ENCODE measurements around the gene SLC7A14. TPM values are rescaled to one million over a fixed set of nuclear protein-coding genes. Genes with fewer than 3 reads are reported as not detected.

SLC7A14 gene
- polyA plus RNA-seq, 2 donors, result not detected

DNA sequence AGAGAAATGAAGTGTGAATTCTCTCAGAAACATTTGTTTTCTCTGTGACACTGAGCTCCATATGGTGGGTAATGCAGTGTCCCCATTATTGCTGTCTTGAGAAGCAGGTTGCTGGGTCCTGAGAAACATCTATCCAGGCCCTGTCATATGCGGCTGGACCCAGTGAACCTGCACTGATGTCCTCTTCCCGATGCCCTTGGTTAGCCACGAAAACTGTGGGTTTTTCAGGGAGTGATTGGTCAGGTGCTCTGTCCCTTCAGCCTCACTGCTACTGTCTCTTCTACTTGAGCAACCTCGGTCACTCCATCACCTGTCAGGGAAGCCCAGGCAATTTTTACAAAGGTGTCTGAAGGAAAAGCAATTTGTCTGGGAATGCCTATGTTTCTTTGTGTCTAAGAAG, 77.0 kb downstream of the SLC7A14 start:
- WGBS, 2 donors, result 74 to 89% methylated on average over 4 of the region's 4 CpGs
- no peaks in the 10 kb centered on the region for H3K36me3 ChIP-seq (ENCODE audit: control insufficient read depth in 2 of 2, insufficient read depth in 2 of 2, low read length in 1 of 2)

DNA sequence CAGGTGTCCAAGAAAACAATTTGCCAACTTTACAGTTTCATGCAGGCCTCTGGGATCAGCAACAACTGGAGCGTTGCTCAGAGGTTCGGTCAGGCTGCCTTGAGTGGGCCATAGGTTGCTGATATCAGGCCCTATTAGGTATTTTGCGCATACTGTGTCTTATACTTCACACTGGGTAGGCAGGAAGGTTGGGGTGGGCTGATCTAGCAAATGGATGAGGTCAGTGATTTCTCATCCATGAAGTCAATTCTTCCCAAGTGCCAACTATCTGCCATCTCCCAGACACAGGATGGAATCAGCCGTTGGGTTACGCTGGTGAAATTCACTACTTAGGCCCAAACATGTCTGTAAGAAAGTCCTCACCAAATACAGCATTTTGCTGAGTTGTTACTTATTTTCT, 77.6 kb downstream of the SLC7A14 start:
- H3K4me3 ChIP-seq (ENCODE audit: low read depth in 1 of 2, low read length in 2 of 2), result no peak overlapping the region
- H3K36me3 ChIP-seq (ENCODE audit: control insufficient read depth in 2 of 2, insufficient read depth in 2 of 2, low read length in 1 of 2), result no peaks in the 10 kb centered on the region
- H3K9me3 ChIP-seq (ENCODE audit: control insufficient read depth in 2 of 2, insufficient read depth in 1 of 2, low read depth in 1 of 2, low read length in 1 of 2), result no peaks in the 10 kb centered on the region
- no peaks in the 10 kb centered on the region for H3K27me3 ChIP-seq (ENCODE audit: control insufficient read depth in 1 of 2, insufficient read depth in 2 of 2, low read length in 2 of 2)
- no peak overlapping the region for H3K27ac ChIP-seq (ENCODE audit: low read depth in 2 of 2, low read length in 1 of 2)
- H3K4me1 ChIP-seq (ENCODE audit: control insufficient read depth in 2 of 2, insufficient read depth in 2 of 2, low read length in 1 of 2), result no peaks in the 10 kb centered on the region
- WGBS, 2 donors, result 96 to 97% methylated on average over 5 of the region's 5 CpGs

More for the DNA sequence above, 77.0 kb downstream of the SLC7A14 start:
- H3K27ac ChIP-seq (ENCODE audit: low read depth in 2 of 2, low read length in 1 of 2), result no peak overlapping the region
- H3K27me3 ChIP-seq (ENCODE audit: control insufficient read depth in 1 of 2, insufficient read depth in 2 of 2, low read length in 2 of 2), result no peaks in the 10 kb centered on the region
- H3K4me3 ChIP-seq (ENCODE audit: low read depth in 1 of 2, low read length in 2 of 2), result no peak overlapping the region
- H3K4me1 ChIP-seq (ENCODE audit: control insufficient read depth in 2 of 2, insufficient read depth in 2 of 2, low read length in 1 of 2), result no peaks in the 10 kb centered on the region
- no peaks in the 10 kb centered on the region for H3K9me3 ChIP-seq (ENCODE audit: control insufficient read depth in 2 of 2, insufficient read depth in 1 of 2, low read depth in 1 of 2, low read length in 1 of 2)

GRCh38 chr3:170507063-170507462, 78.8 kb downstream of the SLC7A14 start:
- Histone ChIP-seq H3K36me3 (ENCODE audit: control insufficient read depth in 2 of 2, insufficient read depth in 2 of 2, low read length in 1 of 2) (no peaks in the 10 kb centered on the region), H3K4me1 (ENCODE audit: control insufficient read depth in 2 of 2, insufficient read depth in 2 of 2, low read length in 1 of 2) (no peaks in the 10 kb centered on the region), H3K27ac (ENCODE audit: low read depth in 2 of 2, low read length in 1 of 2) (no peak overlapping the region), H3K9me3 (ENCODE audit: control insufficient read depth in 2 of 2, insufficient read depth in 1 of 2, low read depth in 1 of 2, low read length in 1 of 2) (no peaks in the 10 kb centered on the region), H3K4me3 (ENCODE audit: low read depth in 1 of 2, low read length in 2 of 2) (no peak overlapping the region), H3K27me3 (ENCODE audit: control insufficient read depth in 1 of 2, insufficient read depth in 2 of 2, low read length in 2 of 2) (no peaks in the 10 kb centered on the region)
- WGBS, 2 donors, result 87 to 95% methylated on average over 3 of the region's 3 CpGs

GRCh38 chr3:170506556-170506955, 79.3 kb downstream of the SLC7A14 start:
- Histone ChIP-seq H3K36me3 (ENCODE audit: control insufficient read depth in 2 of 2, insufficient read depth in 2 of 2, low read length in 1 of 2) (no peaks in the 10 kb centered on the region), H3K27ac (ENCODE audit: low read depth in 2 of 2, low read length in 1 of 2) (no peak overlapping the region), H3K9me3 (ENCODE audit: control insufficient read depth in 2 of 2, insufficient read depth in 1 of 2, low read depth in 1 of 2, low read length in 1 of 2) (no peaks in the 10 kb centered on the region), H3K4me3 (ENCODE audit: low read depth in 1 of 2, low read length in 2 of 2) (no peak overlapping the region), H3K4me1 (ENCODE audit: control insufficient read depth in 2 of 2, insufficient read depth in 2 of 2, low read length in 1 of 2) (no peaks in the 10 kb centered on the region), H3K27me3 (ENCODE audit: control insufficient read depth in 1 of 2, insufficient read depth in 2 of 2, low read length in 2 of 2) (no peaks in the 10 kb centered on the region)
- WGBS, 2 donors, result 14 to 16% methylated on average over 2 of the region's 2 CpGs

- Histone ChIP-seq H3K4me3 (ENCODE audit: low read depth in 1 of 2, low read length in 2 of 2) (no peak overlapping the region), H3K36me3 (ENCODE audit: control insufficient read depth in 2 of 2, insufficient read depth in 2 of 2, low read length in 1 of 2) (no peaks in the 10 kb centered on the region)
Measured at GRCh38 chr3:170502297-170502696, 83.6 kb downstream of the SLC7A14 start.

GRCh38 chr3:170500995-170501394, 84.9 kb downstream of the SLC7A14 start:
- no peak overlapping the region for H3K27ac ChIP-seq (ENCODE audit: low read depth in 2 of 2, low read length in 1 of 2)
- 88 to 91% methylated on average over 7 of the region's 7 CpGs for WGBS, 2 donors
- H3K9me3 ChIP-seq (ENCODE audit: control insufficient read depth in 2 of 2, insufficient read depth in 1 of 2, low read depth in 1 of 2, low read length in 1 of 2), result no peaks in the 10 kb centered on the region
- no peaks in the 10 kb centered on the region for H3K27me3 ChIP-seq (ENCODE audit: control insufficient read depth in 1 of 2, insufficient read depth in 2 of 2, low read length in 2 of 2)
- H3K4me1 ChIP-seq (ENCODE audit: control insufficient read depth in 2 of 2, insufficient read depth in 2 of 2, low read length in 1 of 2), result no peaks in the 10 kb centered on the region
- no peaks in the 10 kb centered on the region for H3K36me3 ChIP-seq (ENCODE audit: control insufficient read depth in 2 of 2, insufficient read depth in 2 of 2, low read length in 1 of 2)
- no peak overlapping the region for H3K4me3 ChIP-seq (ENCODE audit: low read depth in 1 of 2, low read length in 2 of 2)

More at GRCh38 chr3:170502297-170502696, 83.6 kb downstream of the SLC7A14 start:
- Histone ChIP-seq H3K27me3 (ENCODE audit: control insufficient read depth in 1 of 2, insufficient read depth in 2 of 2, low read length in 2 of 2) (no peaks in the 10 kb centered on the region), H3K9me3 (ENCODE audit: control insufficient read depth in 2 of 2, insufficient read depth in 1 of 2, low read depth in 1 of 2, low read length in 1 of 2) (no peaks in the 10 kb centered on the region), H3K4me1 (ENCODE audit: control insufficient read depth in 2 of 2, insufficient read depth in 2 of 2, low read length in 1 of 2) (no peaks in the 10 kb centered on the region), H3K27ac (ENCODE audit: low read depth in 2 of 2, low read length in 1 of 2) (no peak overlapping the region)
- 6 to 19% methylated on average over 1 of the region's 1 CpG for WGBS, 2 donors

DNA sequence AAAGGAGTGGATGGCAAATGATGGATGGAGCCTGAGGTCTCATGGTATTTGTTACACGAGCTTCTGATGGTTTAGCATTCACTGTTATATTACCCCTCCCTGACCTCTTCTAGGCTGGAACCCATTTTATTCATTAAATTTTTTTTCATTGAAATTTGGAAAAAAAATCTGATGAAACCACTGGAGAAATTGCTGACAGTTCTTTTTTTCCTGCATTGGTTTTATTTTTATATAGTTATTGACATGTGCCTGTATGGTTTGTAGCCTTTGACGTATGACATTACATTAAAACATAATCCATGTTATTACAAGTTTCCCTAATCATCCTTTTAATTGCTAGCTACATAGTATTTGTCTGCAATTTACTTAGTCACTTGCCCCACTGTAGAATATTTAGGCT, 85.4 kb downstream of the SLC7A14 start:
- H3K27me3 ChIP-seq (ENCODE audit: control insufficient read depth in 1 of 2, insufficient read depth in 2 of 2, low read length in 2 of 2), result no peaks in the 10 kb centered on the region
- WGBS, 2 donors, result 81 to 91% methylated on average over 2 of the region's 2 CpGs
- H3K4me1 ChIP-seq (ENCODE audit: control insufficient read depth in 2 of 2, insufficient read depth in 2 of 2, low read length in 1 of 2), result no peaks in the 10 kb centered on the region
- H3K27ac ChIP-seq (ENCODE audit: low read depth in 2 of 2, low read length in 1 of 2), result no peak overlapping the region
- no peaks in the 10 kb centered on the region for H3K36me3 ChIP-seq (ENCODE audit: control insufficient read depth in 2 of 2, insufficient read depth in 2 of 2, low read length in 1 of 2)
- H3K4me3 ChIP-seq (ENCODE audit: low read depth in 1 of 2, low read length in 2 of 2), result no peak overlapping the region
- H3K9me3 ChIP-seq (ENCODE audit: control insufficient read depth in 2 of 2, insufficient read depth in 1 of 2, low read depth in 1 of 2, low read length in 1 of 2), result no peaks in the 10 kb centered on the region

DNA sequence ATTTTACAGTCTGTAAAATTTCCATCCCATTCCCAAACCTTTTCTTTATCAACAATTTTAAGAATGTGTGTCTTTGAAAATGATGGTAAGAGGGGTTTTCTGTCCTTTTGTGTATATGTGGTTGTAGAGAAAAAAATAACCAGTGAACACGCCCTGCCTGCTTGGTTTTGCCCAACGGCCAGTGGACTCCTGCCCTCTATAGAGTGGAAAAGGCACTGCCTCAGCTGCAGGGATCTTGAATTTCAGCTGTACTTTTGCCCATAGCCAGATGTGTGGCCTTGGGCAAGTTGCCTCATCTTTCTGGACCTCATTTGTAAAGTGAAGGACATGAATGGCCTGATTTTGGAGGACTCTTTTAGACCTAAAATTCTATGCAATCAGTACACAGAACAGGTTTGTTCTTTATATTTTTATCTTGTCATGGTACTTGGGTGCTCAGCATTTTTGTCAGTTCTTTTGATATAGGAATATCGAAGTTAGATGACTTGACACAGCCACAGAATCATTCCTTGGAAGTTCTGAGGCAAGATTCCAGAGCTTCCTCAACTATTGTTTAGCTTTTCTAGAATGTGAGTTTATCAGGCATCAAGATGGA, 86.2 kb downstream of the SLC7A14 start:
- 55 to 61% methylated on average over 3 of the region's 3 CpGs for WGBS, 2 donors
- Histone ChIP-seq H3K9me3 (ENCODE audit: control insufficient read depth in 2 of 2, insufficient read depth in 1 of 2, low read depth in 1 of 2, low read length in 1 of 2) (no peaks in the 10 kb centered on the region), H3K36me3 (ENCODE audit: control insufficient read depth in 2 of 2, insufficient read depth in 2 of 2, low read length in 1 of 2) (no peaks in the 10 kb centered on the region), H3K27me3 (ENCODE audit: control insufficient read depth in 1 of 2, insufficient read depth in 2 of 2, low read length in 2 of 2) (no peaks in the 10 kb centered on the region), H3K4me1 (ENCODE audit: control insufficient read depth in 2 of 2, insufficient read depth in 2 of 2, low read length in 1 of 2) (no peaks in the 10 kb centered on the region), H3K27ac (ENCODE audit: low read depth in 2 of 2, low read length in 1 of 2) (no peak overlapping the region), H3K4me3 (ENCODE audit: low read depth in 1 of 2, low read length in 2 of 2) (no peak overlapping the region)

GRCh38 chr3:170497207-170498095, 88.4 kb downstream of the SLC7A14 start:
- Histone ChIP-seq H3K36me3 (ENCODE audit: control insufficient read depth in 2 of 2, insufficient read depth in 2 of 2, low read length in 1 of 2) (no peaks in the 10 kb centered on the region), H3K27me3 (ENCODE audit: control insufficient read depth in 1 of 2, insufficient read depth in 2 of 2, low read length in 2 of 2) (no peaks in the 10 kb centered on the region), H3K4me1 (ENCODE audit: control insufficient read depth in 2 of 2, insufficient read depth in 2 of 2, low read length in 1 of 2) (no peaks in the 10 kb centered on the region), H3K9me3 (ENCODE audit: control insufficient read depth in 2 of 2, insufficient read depth in 1 of 2, low read depth in 1 of 2, low read length in 1 of 2) (no peaks in the 10 kb centered on the region), H3K4me3 (ENCODE audit: low read depth in 1 of 2, low read length in 2 of 2) (no peak overlapping the region), H3K27ac (ENCODE audit: low read depth in 2 of 2, low read length in 1 of 2) (no peak overlapping the region)
- WGBS, 2 donors, result 74 to 85% methylated on average over 6 of the region's 6 CpGs

DNA sequence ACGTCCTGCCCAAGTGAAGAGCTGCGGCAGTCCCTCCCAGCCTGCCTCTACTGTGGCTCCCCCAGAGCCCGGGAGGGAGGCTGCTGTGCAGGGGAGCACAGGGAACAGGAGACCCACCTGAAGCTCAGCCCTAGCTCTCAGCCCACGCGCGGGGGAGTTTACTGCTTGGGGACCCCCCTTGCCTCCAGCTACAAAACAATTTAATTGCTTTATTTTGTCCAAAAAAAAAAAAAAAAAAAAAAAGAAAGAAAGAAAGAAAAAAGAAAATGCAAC, 89.1 kb downstream of the SLC7A14 start:
- WGBS, 2 donors, result 92 to 94% methylated on average over 6 of the region's 6 CpGs
- H3K4me1 ChIP-seq (ENCODE audit: control insufficient read depth in 2 of 2, insufficient read depth in 2 of 2, low read length in 1 of 2), result no peaks in the 10 kb centered on the region

More for the DNA sequence above, 89.1 kb downstream of the SLC7A14 start:
- Histone ChIP-seq H3K9me3 (ENCODE audit: control insufficient read depth in 2 of 2, insufficient read depth in 1 of 2, low read depth in 1 of 2, low read length in 1 of 2) (no peaks in the 10 kb centered on the region), H3K4me3 (ENCODE audit: low read depth in 1 of 2, low read length in 2 of 2) (no peak overlapping the region), H3K36me3 (ENCODE audit: control insufficient read depth in 2 of 2, insufficient read depth in 2 of 2, low read length in 1 of 2) (no peaks in the 10 kb centered on the region), H3K27ac (ENCODE audit: low read depth in 2 of 2, low read length in 1 of 2) (no peak overlapping the region), H3K27me3 (ENCODE audit: control insufficient read depth in 1 of 2, insufficient read depth in 2 of 2, low read length in 2 of 2) (no peaks in the 10 kb centered on the region)
